Glutamatergic neuron (in vitro differentiated cells): ENCODE results near the gene RPGRIP1L. TPM values are rescaled to one million over a fixed set of nuclear protein-coding genes. Genes with fewer than 3 reads are reported as not detected.

Experiments used
- DNase-seq: peaks from one replicate; pipeline ENCODE4 v3.0.0; 2022
- H3K27ac Mint-ChIP-seq: one replicate; pipeline ENCODE4 v1.8.0; 2020; ENCODE audit warnings: mild to moderate bottlenecking, mixed read lengths, inconsistent platforms; ENCODE audit not compliant: unreplicated experiment
- H3K27me3 Mint-ChIP-seq: one replicate; pipeline ENCODE4 v1.8.0; 2020; ENCODE audit warnings: mild to moderate bottlenecking, moderate library complexity, mixed read lengths, inconsistent platforms; ENCODE audit not compliant: unreplicated experiment
- H3K36me3 Mint-ChIP-seq: one replicate; pipeline ENCODE4 v1.8.0; 2020; ENCODE audit warnings: mild to moderate bottlenecking, mixed read lengths, inconsistent platforms; ENCODE audit not compliant: unreplicated experiment
- H3K4me1 Mint-ChIP-seq: one replicate; pipeline ENCODE4 v1.8.0; 2020; ENCODE audit warnings: mild to moderate bottlenecking, low read depth, mixed read lengths, inconsistent platforms; ENCODE audit not compliant: unreplicated experiment
- H3K4me3 Mint-ChIP-seq: one replicate; pipeline ENCODE4 v1.8.0; 2020; ENCODE audit warnings: mild to moderate bottlenecking, mixed read lengths, inconsistent platforms; ENCODE audit not compliant: unreplicated experiment
- H3K9me3 Mint-ChIP-seq: one replicate; pipeline ENCODE4 v1.8.0; 2020; ENCODE audit warnings: mild to moderate bottlenecking, moderate library complexity, mixed read lengths, inconsistent platforms; ENCODE audit not compliant: unreplicated experiment
- CTCF ChIP-seq: fragments of 200-600 bp; sonication (generic); IDR thresholded peaks from one replicate; pipeline ENCODE4 v1.5.0; 2021; ENCODE audit not compliant: partially characterized antibody, unreplicated experiment
- total RNA-seq: library from RNA; stranded (reverse); fragmentation: NEBNext Ultra II Directional; extraction: Animal tissue kit (Norgen Biotek cat#: 25700); gene quantifications from one replicate; pipeline ENCODE4 v1.2.1, GENCODE V29; 2021; ENCODE audit not compliant: unreplicated experiment

The RPGRIP1L gene
- total RNA-seq, 1 donor from 2014 or later: 18.0 TPM

GRCh38 chr16:53566552-53567245, 137.0 kb downstream of the RPGRIP1L start:
- Mint-ChIP-seq H3K27me3 (no peaks in the 10 kb centered on the region), H3K4me3 (no peak overlapping the region), H3K4me1 (no peaks in the 10 kb centered on the region), H3K9me3 (peaks cover 6% of the 10 kb centered on the region), H3K36me3 (peaks cover 13% of the 10 kb centered on the region), H3K27ac (no peak overlapping the region)
- no peak for DNase-seq
- no peak for TF ChIP-seq CTCF

- no peak overlapping the region for H3K4me3 Mint-ChIP-seq
- H3K27me3 Mint-ChIP-seq: no peaks in the 10 kb centered on the region
- no peaks in the 10 kb centered on the region for H3K4me1 Mint-ChIP-seq
- DNase-seq: no peak
- H3K36me3 Mint-ChIP-seq: peaks cover 1% of the 10 kb centered on the region
- no peak for TF ChIP-seq CTCF
- no peak overlapping the region for H3K27ac Mint-ChIP-seq
- peaks cover 3% of the 10 kb centered on the region for H3K9me3 Mint-ChIP-seq
Observed at GRCh38 chr16:53565296-53565863, 138.3 kb downstream of the RPGRIP1L start.

GRCh38 chr16:53563426-53563825, 140.2 kb downstream of the RPGRIP1L start:
- no peak for TF ChIP-seq CTCF
- Mint-ChIP-seq H3K9me3 (peaks cover 3% of the 10 kb centered on the region), H3K36me3 (no peaks in the 10 kb centered on the region), H3K27me3 (peaks cover 4% of the 10 kb centered on the region), H3K27ac (no peak overlapping the region), H3K4me3 (no peak overlapping the region), H3K4me1 (peaks cover 1% of the 10 kb centered on the region)
- no peak for DNase-seq

GRCh38 chr16:53561101-53561888, 142.4 kb downstream of the RPGRIP1L start:
- DNase-seq: no peak

More at GRCh38 chr16:53561101-53561888, 142.4 kb downstream of the RPGRIP1L start:
- TF ChIP-seq CTCF: no peak
- Mint-ChIP-seq H3K4me1 (peaks cover 1% of the 10 kb centered on the region), H3K9me3 (peaks cover 3% of the 10 kb centered on the region), H3K27me3 (peaks cover 8% of the 10 kb centered on the region), H3K36me3 (no peaks in the 10 kb centered on the region), H3K27ac (no peak overlapping the region), H3K4me3 (no peak overlapping the region)
